ENCODE results near the gene TMTC4.

Gene TMTC4

DNA sequence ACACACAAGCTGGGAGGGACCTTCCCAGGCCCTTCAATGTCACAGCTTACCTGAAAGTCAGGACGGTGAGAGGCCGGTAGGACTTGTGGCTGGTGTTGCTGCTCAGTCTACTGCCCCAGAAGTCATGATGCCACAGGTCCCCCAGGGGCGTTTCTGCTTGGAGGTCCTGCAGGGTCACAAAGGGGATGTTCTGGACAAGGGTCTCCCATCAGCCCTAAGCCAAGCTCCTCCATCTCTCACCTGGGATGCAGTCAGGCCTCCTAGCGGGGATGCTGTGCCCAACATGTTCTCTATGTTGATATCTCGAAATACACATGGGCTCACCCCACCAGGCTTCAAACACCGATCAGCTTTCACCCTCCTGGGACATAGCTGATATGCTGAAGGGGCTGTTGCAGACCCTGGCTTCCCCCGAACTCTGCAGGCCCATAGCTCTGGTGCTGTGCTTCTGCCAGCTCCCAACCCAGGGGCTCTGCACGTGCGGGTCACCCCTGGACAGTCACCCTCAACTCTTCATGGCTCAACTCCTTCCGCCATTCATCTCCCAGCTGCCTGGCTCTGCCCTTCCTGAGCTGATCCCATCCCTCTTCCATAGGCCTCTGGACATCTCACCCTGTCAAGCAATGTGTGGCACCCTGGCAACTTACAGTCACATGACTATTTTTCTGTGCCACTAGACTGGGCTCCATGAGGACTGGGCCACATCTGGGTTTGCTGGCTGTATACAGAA, 10.3 kb downstream of the TMTC4 start:
- Histone ChIP-seq H3K4me1 (ENCODE audit: control insufficient read depth, insufficient read depth, low read length) (no peaks in the 10 kb centered on the region), H3K4me3 (ENCODE audit: low read length) (no peak overlapping the region), H3K27me3 (ENCODE audit: control insufficient read depth, insufficient read depth, low read length) (no peaks in the 10 kb centered on the region), H3K9ac (ENCODE audit: low read length) (no peak overlapping the region), H3K36me3 (ENCODE audit: control insufficient read depth, insufficient read depth, low read length) (no peaks in the 10 kb centered on the region), H3K9me3 (ENCODE audit: control insufficient read depth, low read length) (no peaks in the 10 kb centered on the region)

GRCh38 chr13:100662468-100663211, 12.0 kb downstream of the TMTC4 start:
- Histone ChIP-seq H3K4me1 (ENCODE audit: control insufficient read depth, insufficient read depth, low read length) (no peaks in the 10 kb centered on the region), H3K4me3 (ENCODE audit: low read length) (no peak overlapping the region), H3K9ac (ENCODE audit: low read length) (no peak overlapping the region), H3K9me3 (ENCODE audit: control insufficient read depth, low read length) (no peaks in the 10 kb centered on the region), H3K36me3 (ENCODE audit: control insufficient read depth, insufficient read depth, low read length) (no peaks in the 10 kb centered on the region), H3K27me3 (ENCODE audit: control insufficient read depth, insufficient read depth, low read length) (no peaks in the 10 kb centered on the region)

DNA sequence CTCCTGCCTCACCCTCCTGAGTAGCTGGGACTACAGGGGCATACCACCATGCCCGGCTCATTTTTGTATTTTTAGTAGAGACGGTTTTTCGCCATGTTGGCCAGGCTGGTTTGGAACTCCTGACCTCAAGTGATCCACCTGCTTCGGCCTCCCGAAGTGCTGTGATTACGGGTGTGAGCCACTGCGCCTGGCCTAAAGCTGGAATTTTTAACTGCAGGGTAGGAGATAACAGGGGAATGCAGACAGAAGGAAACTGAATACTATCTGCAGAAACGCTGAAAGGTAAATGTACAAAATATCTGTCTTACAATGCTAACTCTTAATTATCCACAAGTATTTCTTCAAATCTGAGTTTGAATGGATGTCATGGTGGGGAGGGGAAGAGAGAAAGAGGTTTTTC, 13.8 kb downstream of the TMTC4 start:
- H3K9ac ChIP-seq (ENCODE audit: low read length), result no peak overlapping the region
- no peaks in the 10 kb centered on the region for H3K36me3 ChIP-seq (ENCODE audit: control insufficient read depth, insufficient read depth, low read length)

GRCh38 chr13:100659578-100659977, 15.0 kb downstream of the TMTC4 start:
- Histone ChIP-seq H3K4me1 (ENCODE audit: control insufficient read depth, insufficient read depth, low read length) (no peaks in the 10 kb centered on the region), H3K27me3 (ENCODE audit: control insufficient read depth, insufficient read depth, low read length) (no peaks in the 10 kb centered on the region), H3K36me3 (ENCODE audit: control insufficient read depth, insufficient read depth, low read length) (no peaks in the 10 kb centered on the region), H3K9me3 (ENCODE audit: control insufficient read depth, low read length) (no peaks in the 10 kb centered on the region), H3K4me3 (ENCODE audit: low read length) (no peak overlapping the region), H3K9ac (ENCODE audit: low read length) (no peak overlapping the region)

More for the DNA sequence above, 13.8 kb downstream of the TMTC4 start:
- H3K27me3 ChIP-seq (ENCODE audit: control insufficient read depth, insufficient read depth, low read length), result no peaks in the 10 kb centered on the region
- H3K9me3 ChIP-seq (ENCODE audit: control insufficient read depth, low read length), result no peaks in the 10 kb centered on the region
- H3K4me1 ChIP-seq (ENCODE audit: control insufficient read depth, insufficient read depth, low read length), result no peaks in the 10 kb centered on the region
- no peak overlapping the region for H3K4me3 ChIP-seq (ENCODE audit: low read length)

- H3K9ac ChIP-seq (ENCODE audit: low read length), result no peak overlapping the region
- no peaks in the 10 kb centered on the region for H3K36me3 ChIP-seq (ENCODE audit: control insufficient read depth, insufficient read depth, low read length)
- H3K9me3 ChIP-seq (ENCODE audit: control insufficient read depth, low read length), result no peaks in the 10 kb centered on the region
- no peaks in the 10 kb centered on the region for H3K27me3 ChIP-seq (ENCODE audit: control insufficient read depth, insufficient read depth, low read length)
- H3K4me1 ChIP-seq (ENCODE audit: control insufficient read depth, insufficient read depth, low read length), result no peaks in the 10 kb centered on the region
- H3K4me3 ChIP-seq (ENCODE audit: low read length), result no peak overlapping the region
Observed at GRCh38 chr13:100658363-100658762, 16.2 kb downstream of the TMTC4 start.

GRCh38 chr13:100657881-100658315, 16.7 kb downstream of the TMTC4 start:
- no peaks in the 10 kb centered on the region for H3K36me3 ChIP-seq (ENCODE audit: control insufficient read depth, insufficient read depth, low read length)
- no peak overlapping the region for H3K4me3 ChIP-seq (ENCODE audit: low read length)
- no peaks in the 10 kb centered on the region for H3K9me3 ChIP-seq (ENCODE audit: control insufficient read depth, low read length)
- no peaks in the 10 kb centered on the region for H3K4me1 ChIP-seq (ENCODE audit: control insufficient read depth, insufficient read depth, low read length)
- no peaks in the 10 kb centered on the region for H3K27me3 ChIP-seq (ENCODE audit: control insufficient read depth, insufficient read depth, low read length)
- no peak overlapping the region for H3K9ac ChIP-seq (ENCODE audit: low read length)

DNA sequence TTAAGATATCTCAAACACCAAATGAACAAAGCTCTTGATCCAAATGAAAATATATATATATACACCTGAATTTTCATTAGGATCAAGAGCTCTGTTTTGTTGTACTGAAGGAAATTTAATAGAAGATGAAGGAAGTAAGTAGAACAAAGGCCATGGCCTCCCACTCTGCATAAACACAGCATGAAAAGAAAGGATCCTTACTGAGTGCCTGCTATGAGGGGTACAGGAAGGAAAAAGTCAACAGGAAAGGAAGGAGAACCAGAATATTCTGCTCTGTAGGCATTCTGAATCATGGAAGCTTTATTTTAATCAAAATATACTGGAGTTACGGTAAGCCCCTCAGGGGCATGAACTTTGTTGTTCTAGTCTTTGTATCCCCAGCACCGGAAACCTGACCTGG, 22.1 kb downstream of the TMTC4 start:
- Histone ChIP-seq H3K36me3 (ENCODE audit: control insufficient read depth, insufficient read depth, low read length) (no peaks in the 10 kb centered on the region), H3K27me3 (ENCODE audit: control insufficient read depth, insufficient read depth, low read length) (no peaks in the 10 kb centered on the region), H3K9me3 (ENCODE audit: control insufficient read depth, low read length) (no peaks in the 10 kb centered on the region), H3K9ac (ENCODE audit: low read length) (no peak overlapping the region), H3K4me3 (ENCODE audit: low read length) (no peak overlapping the region), H3K4me1 (ENCODE audit: control insufficient read depth, insufficient read depth, low read length) (no peaks in the 10 kb centered on the region)

DNA sequence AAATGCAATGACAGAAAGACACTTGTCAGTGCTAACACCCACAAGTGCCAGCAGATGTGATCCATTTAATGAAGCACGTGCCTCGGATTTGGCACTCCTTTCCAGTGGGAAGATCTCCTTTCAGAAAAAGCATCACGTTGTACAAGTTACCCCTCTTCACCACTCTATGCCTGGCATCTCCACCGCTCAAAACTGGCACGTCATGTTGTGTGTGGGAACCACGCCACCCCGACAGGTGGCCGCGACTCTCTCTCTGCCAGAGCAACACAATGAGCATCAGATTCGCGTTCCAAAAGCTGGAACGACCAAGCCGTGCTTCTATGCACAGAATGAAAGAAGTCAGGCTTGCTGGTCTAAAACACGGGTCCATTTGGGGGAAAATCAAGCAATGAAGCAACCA, 24.3 kb downstream of the TMTC4 start:
- no peaks in the 10 kb centered on the region for H3K27me3 ChIP-seq (ENCODE audit: control insufficient read depth, insufficient read depth, low read length)
- H3K9me3 ChIP-seq (ENCODE audit: control insufficient read depth, low read length), result no peaks in the 10 kb centered on the region
- no peaks in the 10 kb centered on the region for H3K36me3 ChIP-seq (ENCODE audit: control insufficient read depth, insufficient read depth, low read length)
- H3K4me1 ChIP-seq (ENCODE audit: control insufficient read depth, insufficient read depth, low read length), result no peaks in the 10 kb centered on the region
- H3K4me3 ChIP-seq (ENCODE audit: low read length), result no peak overlapping the region
- H3K9ac ChIP-seq (ENCODE audit: low read length), result no peak overlapping the region

- H3K4me1 ChIP-seq (ENCODE audit: control insufficient read depth, insufficient read depth, low read length), result no peaks in the 10 kb centered on the region
Observed at GRCh38 chr13:100648354-100648753, 26.2 kb downstream of the TMTC4 start.

DNA sequence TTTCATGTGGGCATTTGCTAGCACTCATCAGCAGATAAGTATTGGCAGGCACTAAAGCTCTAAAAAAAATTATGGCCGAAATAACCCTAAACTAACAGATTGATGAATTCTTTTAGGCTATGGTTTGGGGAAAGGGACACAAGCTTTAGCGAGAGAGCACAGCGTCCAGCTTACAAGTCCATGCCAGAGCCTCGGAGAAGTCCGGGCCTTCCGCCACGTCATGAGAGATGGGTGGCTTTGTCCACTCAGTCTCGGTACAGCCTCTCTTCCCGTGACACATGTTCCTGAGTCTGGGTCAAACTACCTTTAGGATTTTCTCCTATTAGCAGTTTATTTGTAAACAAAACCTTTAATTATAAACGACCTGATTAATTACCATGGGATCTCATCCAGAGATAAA, 27.7 kb downstream of the TMTC4 start:
- no peak overlapping the region for H3K4me3 ChIP-seq (ENCODE audit: low read length)
- H3K4me1 ChIP-seq (ENCODE audit: control insufficient read depth, insufficient read depth, low read length), result no peaks in the 10 kb centered on the region
- H3K27me3 ChIP-seq (ENCODE audit: control insufficient read depth, insufficient read depth, low read length), result no peaks in the 10 kb centered on the region
- no peaks in the 10 kb centered on the region for H3K9me3 ChIP-seq (ENCODE audit: control insufficient read depth, low read length)
- peaks cover 3% of the 10 kb centered on the region for H3K36me3 ChIP-seq (ENCODE audit: control insufficient read depth, insufficient read depth, low read length)
- H3K9ac ChIP-seq (ENCODE audit: low read length), result no peak overlapping the region

More at GRCh38 chr13:100648354-100648753, 26.2 kb downstream of the TMTC4 start:
- H3K9me3 ChIP-seq (ENCODE audit: control insufficient read depth, low read length), result no peaks in the 10 kb centered on the region
- no peaks in the 10 kb centered on the region for H3K27me3 ChIP-seq (ENCODE audit: control insufficient read depth, insufficient read depth, low read length)
- no peak overlapping the region for H3K4me3 ChIP-seq (ENCODE audit: low read length)
- H3K36me3 ChIP-seq (ENCODE audit: control insufficient read depth, insufficient read depth, low read length), result no peaks in the 10 kb centered on the region
- no peak overlapping the region for H3K9ac ChIP-seq (ENCODE audit: low read length)

- Histone ChIP-seq H3K4me3 (ENCODE audit: low read length) (no peak overlapping the region), H3K36me3 (ENCODE audit: control insufficient read depth, insufficient read depth, low read length) (peaks cover 5% of the 10 kb centered on the region), H3K9ac (ENCODE audit: low read length) (no peak overlapping the region), H3K27me3 (ENCODE audit: control insufficient read depth, insufficient read depth, low read length) (no peaks in the 10 kb centered on the region), H3K9me3 (ENCODE audit: control insufficient read depth, low read length) (no peaks in the 10 kb centered on the region), H3K4me1 (ENCODE audit: control insufficient read depth, insufficient read depth, low read length) (no peaks in the 10 kb centered on the region)
Observed at GRCh38 chr13:100646030-100646673, 28.4 kb downstream of the TMTC4 start.

DNA sequence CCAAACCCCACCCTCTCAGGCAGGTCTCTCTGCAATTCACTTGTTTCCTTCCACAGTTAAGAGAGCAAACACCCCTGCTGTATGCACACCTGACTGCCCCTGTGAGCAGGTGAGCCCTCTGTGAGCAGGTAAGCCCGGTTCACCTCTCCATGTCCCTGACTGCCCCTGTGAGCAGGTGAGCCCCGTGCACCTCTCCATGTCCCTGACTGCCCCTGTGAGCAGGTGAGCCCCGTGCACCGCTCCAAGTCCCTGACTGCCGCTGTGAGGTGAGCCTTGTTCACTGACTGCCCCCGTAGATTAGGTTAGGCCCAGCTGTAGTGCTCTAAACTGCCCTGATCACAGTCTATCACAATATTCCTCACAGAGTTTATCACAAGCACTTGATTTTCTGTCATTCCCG, 29.2 kb downstream of the TMTC4 start:
- Histone ChIP-seq H3K27me3 (ENCODE audit: control insufficient read depth, insufficient read depth, low read length) (no peaks in the 10 kb centered on the region), H3K9ac (ENCODE audit: low read length) (no peak overlapping the region), H3K36me3 (ENCODE audit: control insufficient read depth, insufficient read depth, low read length) (peaks cover 5% of the 10 kb centered on the region), H3K9me3 (ENCODE audit: control insufficient read depth, low read length) (no peaks in the 10 kb centered on the region), H3K4me1 (ENCODE audit: control insufficient read depth, insufficient read depth, low read length) (no peaks in the 10 kb centered on the region), H3K4me3 (ENCODE audit: low read length) (no peak overlapping the region)

Measured in mucosa of stomach (tissue), 1 donor.